GM12873 (cell line): Measurements from ENCODE around the gene POC1A.

ENCODE experiments used
- TF ChIP-seq, protein P1 (sequence below): IDR thresholded peaks from 2 replicates; pipeline ENCODE4 v1.5.1; 2012; ENCODE audit warnings: low read depth, mild to moderate bottlenecking, moderate library complexity, low read length, control low read depth; ENCODE audit not compliant: insufficient read depth; ENCODE audit errors: missing control alignments

The POC1A gene

DNA sequence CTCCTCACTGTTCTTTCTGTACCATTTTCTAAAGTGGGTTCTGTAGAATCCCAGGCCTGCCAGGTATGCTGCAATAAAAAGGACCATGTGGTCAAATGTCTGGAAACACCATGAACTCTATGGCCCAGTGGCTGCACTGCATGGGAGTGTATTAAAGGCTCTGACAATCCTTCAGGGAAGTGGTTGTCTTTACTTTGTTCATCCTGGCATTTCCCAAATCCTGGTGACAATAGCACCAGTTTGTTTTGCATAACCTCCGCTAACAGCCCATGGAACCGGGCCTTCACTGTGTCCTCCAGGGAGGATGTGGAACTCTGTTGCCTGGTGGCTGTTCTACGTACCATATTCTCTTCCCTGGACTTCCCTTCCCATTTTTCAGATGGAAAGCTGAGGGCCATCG is 86.7 kb downstream of the POC1A start:
- TF ChIP-seq, protein P1, sequence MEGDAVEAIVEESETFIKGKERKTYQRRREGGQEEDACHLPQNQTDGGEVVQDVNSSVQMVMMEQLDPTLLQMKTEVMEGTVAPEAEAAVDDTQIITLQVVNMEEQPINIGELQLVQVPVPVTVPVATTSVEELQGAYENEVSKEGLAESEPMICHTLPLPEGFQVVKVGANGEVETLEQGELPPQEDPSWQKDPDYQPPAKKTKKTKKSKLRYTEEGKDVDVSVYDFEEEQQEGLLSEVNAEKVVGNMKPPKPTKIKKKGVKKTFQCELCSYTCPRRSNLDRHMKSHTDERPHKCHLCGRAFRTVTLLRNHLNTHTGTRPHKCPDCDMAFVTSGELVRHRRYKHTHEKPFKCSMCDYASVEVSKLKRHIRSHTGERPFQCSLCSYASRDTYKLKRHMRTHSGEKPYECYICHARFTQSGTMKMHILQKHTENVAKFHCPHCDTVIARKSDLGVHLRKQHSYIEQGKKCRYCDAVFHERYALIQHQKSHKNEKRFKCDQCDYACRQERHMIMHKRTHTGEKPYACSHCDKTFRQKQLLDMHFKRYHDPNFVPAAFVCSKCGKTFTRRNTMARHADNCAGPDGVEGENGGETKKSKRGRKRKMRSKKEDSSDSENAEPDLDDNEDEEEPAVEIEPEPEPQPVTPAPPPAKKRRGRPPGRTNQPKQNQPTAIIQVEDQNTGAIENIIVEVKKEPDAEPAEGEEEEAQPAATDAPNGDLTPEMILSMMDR = no peak

DNA sequence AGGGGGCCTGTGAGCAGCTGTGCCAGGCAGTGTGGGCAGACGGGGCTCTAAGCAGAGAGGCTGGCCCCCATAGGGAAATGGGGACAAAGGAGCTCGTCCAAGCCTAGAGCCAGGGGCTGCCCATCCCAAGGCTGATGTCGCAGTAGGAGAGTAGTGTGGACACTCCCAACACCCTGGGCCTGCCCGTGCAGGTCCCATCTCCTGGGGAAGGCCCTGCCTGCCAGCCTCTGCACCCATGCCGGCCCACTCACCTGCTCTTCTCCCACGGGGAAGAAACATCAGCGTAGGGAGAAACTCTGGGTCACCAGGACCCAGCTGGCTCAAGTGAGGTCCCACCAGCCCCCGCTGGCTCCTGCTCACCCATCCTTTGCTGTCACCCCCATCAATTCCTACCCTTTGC is 87.2 kb downstream of the POC1A start:
- TF ChIP-seq, protein P1 = no peak

DNA sequence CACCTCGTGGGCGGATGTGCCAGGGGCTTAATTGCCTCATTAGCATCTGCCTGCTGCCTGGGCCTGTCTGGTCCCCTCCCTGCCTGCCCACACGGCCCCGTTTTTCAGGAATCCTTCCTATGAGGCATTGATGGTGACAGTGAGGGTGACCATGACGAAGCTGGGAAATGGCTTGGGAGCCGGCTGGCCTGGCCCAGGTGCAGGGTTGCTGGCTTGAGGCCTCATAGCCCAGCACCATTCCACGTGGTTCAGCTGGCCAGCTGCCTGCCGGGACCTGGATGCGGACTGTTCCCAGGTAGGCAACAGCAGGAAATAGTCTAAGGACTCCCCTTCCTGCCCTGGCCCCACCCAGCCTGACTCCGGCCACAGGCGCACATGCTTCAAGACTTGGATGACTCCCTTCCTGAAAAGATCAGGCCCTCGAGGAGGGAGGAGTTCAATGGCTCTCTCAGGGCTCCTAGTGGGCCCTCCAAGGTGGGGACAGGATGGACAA is 88.9 kb downstream of the POC1A start:
- TF ChIP-seq, protein P1 = no peak

DNA sequence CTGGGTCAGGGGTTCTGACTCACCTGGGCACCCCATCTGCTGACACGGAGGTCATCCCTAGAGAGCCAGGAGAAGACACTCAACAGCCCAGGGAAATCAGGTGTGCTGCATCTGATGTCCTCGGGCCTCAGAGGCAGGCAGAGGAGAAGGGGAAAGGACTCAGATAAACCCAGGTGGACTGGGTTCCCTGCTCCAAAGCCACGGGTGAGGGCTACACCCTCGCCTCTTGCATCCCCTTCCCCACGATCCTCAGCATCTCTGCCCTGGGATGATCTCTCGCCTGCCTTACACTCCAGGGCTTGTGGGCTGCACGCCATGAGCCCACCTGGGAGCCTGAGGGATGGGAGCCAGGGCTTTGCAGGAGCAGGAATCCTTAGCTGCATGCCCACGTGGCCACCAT is 89.7 kb downstream of the POC1A start:
- TF ChIP-seq, protein P1 = no peak

DNA sequence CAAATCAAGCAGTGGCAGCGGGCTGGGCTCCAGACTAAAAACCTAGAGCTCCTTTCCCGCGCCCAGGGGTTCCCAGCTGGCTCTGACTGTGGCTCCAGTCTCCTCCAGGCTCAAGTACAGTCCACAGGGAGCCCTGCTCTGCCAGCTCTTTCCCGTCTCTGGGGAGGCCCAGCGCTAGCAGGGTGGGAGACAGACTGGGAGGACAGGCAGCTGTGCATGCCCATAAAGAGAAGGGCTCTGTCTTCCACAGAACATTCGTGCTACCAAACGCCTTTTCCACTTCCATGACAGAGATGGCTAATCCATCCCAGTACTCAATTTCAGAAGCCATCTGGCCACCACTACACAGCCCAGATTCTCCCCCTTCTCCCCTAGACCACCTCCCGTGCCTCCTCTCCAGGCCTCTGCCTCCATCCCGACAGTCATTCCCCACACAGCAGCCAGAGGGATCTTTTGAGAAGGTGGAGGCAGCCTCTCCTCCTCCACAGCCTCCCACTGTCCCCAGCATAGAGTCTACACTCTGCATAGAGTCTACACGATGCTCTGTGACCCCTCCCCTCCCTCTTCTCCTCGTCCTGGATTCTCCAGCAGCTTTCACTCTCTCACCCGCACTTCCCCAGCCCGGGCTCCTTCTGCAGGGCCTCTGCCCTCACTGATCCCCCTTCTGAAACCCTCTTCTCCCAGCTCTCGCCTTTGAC is 91.0 kb downstream of the POC1A start:
- TF ChIP-seq, protein P1 = no peak

DNA sequence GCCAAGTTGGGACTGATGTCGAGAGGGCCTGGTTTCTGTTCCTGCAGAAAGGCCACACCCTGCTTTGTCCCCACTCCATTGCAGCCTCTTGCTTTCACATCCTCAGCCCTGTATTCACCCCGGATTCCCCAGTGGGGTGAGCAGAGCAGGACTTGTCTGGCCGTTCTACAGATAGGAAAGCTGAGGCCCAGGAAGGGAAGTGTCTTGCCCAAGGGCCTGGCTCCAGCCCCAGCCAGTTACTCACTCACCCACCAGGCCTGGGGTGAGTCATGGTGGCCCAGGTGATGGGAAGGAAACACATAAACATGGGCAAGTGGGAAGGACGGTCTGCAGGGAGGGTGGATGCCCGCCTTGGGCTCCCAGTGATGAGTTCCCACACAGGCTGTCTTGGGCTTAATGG is 91.7 kb downstream of the POC1A start:
- TF ChIP-seq, protein P1 = no peak

DNA sequence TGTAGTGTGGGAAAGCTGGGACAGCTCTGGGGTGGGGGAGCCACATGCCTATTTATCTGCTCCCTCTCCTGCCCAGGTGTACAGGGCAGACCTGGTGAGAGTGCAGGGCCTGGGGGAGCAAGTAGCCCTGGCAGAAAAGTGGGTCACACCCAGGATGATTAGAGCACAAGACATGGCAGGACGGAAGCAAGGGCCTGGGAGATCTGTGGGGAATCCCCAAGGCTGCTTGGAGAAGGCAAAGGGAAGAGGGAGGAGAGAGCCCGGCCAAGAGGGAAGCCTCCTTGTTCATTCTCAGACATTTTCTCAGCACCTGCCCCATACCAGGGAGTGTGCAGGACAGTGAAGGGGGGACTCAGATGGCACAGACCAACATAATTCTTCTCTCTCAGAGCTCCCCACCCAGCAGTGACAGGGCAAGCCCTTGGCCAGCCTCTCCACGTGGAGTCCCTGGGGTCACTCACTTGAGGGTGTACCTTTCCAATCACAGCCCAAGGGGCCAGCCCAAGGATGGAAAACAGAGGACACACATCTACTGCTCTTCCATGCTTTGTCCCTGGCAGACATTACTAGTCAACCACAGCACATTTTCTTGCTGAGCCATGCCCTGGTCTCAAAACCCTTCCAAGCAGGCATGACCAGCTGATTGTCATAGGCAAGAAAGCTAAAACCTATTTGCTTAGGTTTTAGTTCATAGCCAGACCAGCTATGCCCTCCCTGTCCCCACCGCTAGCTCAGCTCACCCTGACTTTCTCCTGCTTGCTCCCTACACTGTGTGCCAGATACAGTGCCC is 92.9 kb downstream of the POC1A start:
- TF ChIP-seq, protein P1 = no peak
